NCI-H460 (cell line): Measurements from ENCODE around the gene MBNL2. TPM values are rescaled to one million over a fixed set of nuclear protein-coding genes. Genes with fewer than 3 reads are reported as not detected.

ENCODE experiments used
- DNase-seq: peaks from one replicate; pipeline ENCODE4 v3.0.0-alpha.2; 2016; ENCODE audit warnings: low read depth; ENCODE audit errors: extremely low read depth
- total RNA-seq: library from RNA; depleted of rRNA; stranded (reverse); fragments of >200 nt; shearing (Covaris generic); gene quantifications from 2 replicates; pipeline ENCODE4 v1.2.3, GENCODE V29; 2014

Gene MBNL2
- total RNA-seq, 1 experiment from 2014 or later: 48.9 TPM

DNA sequence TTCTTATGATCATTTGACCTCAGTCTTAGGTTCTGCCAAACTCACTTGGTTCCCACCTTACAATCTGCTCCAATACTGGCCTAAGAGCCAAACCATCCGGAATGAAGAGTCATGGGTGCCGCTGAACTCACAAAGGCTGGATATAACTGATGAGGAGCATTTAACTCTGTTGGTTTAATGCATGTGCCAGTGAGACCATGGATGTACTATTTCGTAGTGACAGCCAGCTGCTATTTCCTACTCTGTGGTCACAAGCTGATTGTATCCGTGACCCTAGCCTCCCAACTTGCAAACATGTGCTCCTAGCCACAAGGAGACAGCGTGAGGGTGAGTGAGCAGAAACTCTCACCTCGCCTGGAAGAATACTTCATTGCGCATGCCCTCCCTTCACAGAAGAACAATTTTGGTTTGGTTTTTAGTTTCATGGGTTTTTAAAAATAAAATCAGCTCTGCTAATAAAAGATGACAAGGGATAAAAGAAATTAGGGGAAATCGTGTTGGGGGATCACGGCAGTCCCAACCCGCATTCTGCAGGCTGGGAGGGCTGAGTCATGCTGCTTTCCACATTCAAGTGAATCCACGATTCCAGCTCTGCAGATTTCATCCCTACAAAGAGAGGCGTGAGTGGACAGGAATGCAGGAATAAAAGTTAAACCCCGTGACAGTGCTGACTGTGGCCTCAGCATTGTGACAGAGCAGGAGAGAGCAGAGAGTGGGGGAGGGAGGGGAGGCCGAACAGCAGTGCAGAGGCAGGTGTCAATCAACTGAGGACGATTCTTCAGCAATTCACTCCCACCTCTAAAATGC is 145.1 kb downstream of the MBNL2 start:
- DNase-seq: no peak

DNA sequence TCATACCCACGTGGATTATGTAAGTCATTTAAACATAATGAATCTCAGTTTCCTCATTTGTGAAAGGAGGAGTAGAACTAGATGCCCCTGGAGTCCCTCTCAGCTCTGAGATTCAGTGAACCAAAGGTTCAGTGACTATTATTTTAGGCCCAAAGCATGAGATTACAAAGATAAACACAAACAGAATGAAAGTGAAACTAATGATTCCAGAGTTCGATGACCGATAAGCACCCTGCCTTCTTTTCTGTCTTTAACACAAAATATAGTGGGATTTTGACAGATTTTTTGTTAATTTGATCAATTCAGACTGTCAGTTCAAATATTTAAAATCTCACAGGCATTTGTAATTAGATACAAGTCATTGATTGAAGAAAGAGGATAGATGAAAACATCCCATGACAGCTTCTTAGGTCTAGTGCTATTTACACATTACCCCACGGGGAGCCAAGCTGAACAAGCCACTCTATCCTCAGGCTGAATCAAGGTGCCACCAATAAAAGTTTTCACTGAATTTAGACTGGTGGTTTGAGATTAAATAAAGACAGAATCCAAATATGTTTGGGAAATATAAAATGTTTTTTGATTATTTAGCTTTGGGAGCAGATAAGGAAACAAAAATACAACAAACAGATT is 147.2 kb downstream of the MBNL2 start:
- no peak for DNase-seq

DNA sequence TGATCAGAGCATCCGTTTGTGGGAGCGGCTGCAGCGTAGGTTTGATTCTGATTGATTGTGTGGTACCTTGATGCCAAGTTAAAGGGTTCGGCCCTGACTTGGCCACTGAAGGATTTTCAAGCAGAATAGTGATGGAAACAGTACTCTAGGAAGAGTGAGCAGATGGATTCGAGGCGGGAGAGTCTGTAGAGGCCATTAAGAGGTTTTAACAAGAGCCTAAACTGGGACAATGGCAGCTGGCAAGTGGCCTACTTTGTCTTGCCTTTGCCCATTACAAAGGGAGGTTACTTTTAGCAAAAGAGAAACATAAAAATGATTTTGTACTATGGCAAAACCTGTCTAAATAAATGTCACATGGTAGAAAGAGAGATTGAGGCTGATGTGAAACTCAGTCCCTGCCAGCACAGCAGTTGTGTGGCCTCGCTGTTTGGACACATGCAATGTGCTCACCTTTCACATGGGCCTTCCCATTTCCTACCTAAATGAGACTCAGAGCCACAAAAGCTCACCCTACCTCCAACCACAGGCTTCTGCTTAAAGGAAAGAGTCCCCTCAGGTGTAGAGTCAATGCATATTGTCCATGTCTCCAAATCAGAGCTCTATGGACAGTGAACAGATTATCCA is 149.5 kb downstream of the MBNL2 start:
- no peak for DNase-seq

DNA sequence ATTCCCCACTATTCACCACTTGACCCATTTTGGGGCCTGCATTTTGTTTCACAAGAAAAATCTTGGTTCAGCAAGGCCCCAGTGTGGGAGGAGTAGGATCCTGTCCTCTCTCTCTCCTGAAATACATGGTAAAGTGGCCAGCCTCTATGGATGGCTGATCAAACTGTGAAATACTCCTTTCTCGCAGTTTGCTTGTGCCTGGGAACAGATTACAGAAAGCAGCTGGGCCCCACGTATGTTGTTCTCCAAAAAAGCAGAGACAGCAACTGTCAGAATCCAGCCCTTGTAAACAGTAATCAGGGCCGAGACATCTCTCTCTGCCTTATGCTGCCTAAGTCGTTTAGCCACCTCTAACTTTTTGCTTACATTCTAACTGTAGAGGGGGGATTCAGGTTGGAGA is 150.8 kb downstream of the MBNL2 start:
- DNase-seq: no peak

DNA sequence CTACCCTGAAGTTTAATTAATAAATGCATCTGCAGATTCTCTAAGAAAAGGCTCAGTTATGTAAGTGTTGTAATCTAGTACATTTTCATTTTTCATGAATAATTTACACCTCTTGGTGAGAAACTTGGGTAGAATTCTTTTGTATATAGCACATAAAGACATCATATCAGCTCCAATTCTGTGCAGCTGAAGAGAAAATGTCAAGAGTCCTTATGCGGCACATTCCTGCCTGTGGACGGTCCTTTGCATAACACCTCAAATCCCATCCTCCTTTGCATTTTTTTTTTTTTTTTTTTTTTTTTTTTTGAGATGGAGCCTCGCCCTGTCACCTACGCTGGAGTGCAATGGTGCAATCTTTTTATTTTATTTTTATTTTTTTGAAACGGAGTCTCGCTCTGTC is 151.7 kb downstream of the MBNL2 start:
- no peak for DNase-seq

DNA sequence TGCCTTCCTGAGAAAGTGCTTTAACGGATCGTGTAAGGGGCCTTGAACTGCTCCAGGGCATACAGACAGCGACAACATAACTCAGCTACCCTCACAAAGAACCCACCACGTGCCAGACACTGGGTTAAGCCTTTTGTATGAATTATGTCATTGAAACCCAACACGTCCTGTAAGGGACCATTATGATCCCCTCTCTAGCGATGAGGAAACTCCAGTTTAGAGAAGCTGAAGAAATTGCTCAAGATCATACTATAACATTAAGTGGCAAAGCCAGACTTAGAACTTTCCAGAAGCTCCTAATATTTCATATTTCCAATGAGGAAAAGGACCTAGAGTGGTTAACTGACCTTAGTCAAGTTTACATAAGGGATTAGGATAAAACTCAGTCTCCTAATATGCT is 154.8 kb downstream of the MBNL2 start:
- no peak for DNase-seq

DNA sequence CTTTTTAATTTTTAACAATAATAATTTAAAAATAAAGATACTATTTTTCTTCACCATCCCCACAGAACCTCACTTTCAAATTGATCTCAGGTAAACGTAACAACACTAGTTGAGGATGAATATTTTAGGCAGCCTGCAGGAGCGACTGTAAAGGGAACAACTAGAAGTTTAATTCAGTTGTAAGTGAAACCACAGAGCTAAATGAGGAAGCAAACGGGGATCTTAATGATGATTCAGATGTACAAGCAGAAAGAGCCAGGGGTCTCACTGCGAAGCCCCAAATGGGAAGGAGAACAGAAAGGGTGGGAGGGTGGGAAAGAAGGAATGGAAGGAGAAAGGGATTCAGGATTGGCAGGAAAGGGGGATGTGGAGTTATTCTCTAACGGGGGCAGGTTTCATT is 157.3 kb downstream of the MBNL2 start:
- DNase-seq: no peak

DNA sequence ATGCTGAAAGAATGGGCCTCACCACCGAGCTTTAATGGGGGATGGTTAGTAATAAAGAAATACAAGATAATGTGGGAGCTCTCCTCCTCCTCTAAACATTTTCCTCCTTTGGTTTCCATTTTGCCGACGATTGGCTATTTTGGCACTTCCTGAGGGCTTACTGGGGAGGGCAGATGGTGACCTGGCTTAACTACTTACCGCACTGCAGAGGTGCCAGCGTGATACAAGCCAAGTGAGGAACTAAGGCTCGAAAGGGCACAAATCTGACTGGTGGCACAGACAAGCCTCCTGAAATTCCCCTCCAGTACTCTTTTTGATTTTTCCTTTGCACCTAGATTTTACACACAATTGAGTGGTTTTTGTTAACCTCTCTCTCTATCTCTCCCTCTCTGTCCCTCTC is 158.6 kb downstream of the MBNL2 start:
- DNase-seq: no peak

DNA sequence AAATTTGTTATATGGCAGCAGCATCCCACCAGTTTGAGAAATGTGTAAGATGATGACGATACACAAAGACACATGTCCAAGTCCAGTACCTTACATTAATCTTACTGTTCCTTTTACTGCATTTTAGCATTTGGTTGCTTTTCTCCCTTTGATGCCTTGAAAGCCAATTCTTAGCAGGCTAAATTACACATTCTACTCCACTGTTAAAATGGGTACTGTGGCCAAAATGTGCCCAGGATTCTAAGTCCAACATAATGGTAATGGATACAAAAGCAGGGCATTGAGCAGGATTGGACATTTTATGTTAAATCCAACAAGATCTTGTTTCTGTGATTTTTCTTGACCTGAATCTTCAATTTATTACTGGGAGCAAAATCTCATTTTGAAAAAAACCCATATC is 159.1 kb downstream of the MBNL2 start:
- DNase-seq: no peak

DNA sequence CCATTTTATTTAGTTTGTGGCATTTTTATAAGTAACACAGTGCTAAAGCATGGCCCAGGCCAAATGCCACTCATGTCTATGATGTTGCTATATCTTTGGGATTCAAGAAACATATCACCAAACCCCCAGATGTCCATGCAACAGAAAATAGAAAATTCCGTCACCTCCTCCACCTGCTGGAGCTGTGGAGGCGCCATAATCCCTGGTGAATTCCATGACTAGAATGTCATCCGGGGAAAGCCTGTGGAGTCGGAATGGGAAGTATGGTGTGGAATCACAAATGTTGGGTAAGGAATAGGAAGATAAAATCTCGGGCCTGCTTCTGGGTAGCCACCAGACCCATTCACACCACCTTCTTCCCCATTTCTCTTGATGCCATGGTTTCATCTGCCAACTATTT is 160.1 kb downstream of the MBNL2 start:
- DNase-seq: no peak

DNA sequence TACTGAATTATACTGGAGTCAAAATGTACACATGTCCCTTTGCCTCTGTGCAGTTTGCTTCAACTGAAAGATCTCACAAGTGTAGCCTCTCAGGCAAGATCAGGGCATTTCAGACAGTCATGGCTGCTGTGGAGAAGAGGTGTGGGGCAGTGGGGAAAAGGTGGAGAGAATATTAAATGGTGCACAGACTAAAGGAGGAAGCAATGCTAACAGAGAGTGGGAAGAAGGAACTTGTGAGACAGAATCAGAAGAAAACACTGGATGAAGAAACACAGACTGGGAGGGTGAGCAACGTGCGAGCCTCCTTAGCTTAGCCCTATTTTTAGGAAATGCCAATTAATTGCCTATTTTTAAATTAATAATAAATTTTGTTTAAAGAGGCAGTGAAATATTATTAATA is 162.2 kb downstream of the MBNL2 start:
- no peak for DNase-seq

DNA sequence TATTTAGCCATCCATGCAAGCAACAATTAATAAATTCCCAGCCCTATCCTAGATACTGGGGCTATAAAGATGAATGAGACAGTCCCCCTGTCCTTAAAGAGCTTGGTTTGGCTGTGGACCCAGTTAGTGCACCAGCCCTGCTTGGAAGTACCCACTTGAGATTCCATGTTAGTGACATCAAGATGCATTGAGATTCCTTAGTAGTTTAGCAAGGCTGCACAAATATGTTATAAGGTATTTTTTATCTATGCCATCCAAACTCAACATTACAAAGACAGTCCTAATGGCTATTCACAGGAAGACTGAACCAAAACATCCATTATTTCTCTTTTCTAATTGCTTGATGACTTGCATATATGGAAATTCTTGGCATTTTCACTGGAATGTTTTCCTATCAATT is 163.0 kb downstream of the MBNL2 start:
- DNase-seq: no peak

DNA sequence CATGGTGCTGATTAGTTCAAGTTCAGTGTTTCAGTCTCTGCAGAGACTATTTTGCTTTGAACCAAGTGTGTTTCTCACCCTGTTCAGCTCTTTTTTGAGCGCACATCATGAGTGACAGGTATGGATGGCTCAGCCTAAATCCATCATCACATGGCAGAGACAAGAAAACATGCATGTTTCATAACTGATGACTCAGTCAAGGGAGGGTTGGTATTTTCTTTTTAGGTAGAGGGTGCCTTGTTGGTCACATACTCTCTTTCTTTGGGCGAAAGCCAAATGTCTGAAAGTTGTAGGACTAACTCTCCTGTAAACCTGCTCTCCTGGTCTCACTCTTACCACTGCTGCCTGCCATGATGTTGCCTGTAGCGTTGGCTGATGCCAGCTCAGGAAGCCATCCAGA is 163.7 kb downstream of the MBNL2 start:
- no peak for DNase-seq

DNA sequence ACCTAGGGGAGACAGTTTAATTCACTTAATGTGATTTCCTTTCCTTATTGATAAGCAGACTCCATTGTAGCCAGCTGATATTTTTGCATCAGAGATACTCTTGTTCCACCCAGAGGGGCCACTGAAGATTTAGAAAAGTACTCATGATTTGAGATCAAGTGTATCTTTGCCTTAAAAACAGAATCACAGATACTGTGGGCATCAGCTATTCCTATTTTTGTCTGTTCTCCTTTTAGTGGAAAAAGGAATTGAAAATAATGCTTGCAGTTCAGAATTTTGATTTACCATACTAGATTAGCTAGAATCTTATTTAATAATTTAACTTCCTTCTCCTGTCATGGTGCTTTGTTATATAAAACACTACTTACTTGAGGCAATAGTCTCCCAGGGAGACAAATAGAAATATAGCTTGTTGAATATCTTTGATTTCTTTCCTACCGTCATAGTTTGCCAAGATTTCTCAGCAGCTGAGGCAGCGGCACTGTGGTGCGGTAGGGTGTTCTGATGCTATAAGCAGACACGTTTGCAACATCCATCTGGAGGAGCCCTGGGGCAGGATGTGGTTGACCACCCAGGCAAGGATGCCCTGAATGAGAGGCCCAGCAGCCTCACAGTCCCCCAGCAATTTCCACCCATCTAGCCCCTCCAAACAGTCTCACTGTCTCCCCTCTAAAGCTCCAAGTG is 164.8 kb downstream of the MBNL2 start:
- no peak for DNase-seq

DNA sequence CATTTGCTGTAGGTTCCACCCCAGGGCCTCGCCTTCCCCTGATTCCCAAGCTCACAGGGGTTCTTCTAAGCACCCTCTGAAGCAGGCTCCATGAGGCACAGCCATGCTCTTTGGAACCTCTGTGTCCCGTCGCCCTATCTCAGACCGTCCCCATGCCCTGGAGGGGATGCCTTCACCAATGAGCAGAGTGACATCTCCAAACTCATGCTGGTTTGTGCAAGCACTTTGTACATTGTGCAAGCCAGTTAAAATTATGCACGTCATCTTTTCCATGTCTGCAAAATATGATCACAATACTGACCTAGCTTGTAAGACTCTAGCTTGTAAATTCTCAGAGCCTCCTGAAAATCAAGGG is 165.3 kb downstream of the MBNL2 start:
- no peak for DNase-seq

DNA sequence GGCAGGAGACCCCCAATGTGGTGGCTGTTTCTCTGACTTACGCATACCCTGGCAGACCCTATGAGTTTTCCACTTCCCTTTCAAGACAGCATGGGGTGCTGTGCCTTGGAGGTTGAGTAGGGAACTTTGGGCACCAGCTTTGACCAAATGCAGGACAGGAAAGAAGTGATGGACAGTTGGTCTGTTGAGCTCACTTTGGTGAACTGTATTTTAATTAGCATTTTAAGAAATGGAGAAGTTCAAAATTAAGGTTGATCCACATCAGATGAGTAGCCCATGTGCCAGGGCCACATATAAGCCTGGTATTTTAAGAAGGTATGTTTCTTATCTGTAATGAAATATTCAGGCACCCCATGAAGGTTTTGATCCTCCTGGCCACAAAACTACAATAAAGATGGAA is 165.8 kb downstream of the MBNL2 start:
- DNase-seq: no peak

DNA sequence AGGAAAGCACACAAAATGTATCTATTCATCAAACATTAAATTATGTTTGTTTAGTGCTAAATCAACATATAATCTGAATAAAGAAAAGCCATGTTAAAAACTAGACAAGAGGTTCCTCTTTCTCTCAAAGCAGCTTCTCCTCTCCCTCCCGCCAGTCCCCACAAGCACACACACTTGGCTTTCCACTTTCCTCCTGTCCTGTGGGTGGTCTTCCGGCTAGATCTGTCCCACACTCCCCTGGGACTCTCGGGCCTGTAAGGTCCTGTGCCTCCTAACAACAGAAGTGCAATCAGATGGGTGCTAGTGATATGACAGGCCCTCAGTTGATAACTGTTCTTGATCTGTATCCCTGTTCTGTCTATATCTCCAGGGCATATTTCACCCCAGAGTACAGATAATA is 166.2 kb downstream of the MBNL2 start:
- DNase-seq: no peak

DNA sequence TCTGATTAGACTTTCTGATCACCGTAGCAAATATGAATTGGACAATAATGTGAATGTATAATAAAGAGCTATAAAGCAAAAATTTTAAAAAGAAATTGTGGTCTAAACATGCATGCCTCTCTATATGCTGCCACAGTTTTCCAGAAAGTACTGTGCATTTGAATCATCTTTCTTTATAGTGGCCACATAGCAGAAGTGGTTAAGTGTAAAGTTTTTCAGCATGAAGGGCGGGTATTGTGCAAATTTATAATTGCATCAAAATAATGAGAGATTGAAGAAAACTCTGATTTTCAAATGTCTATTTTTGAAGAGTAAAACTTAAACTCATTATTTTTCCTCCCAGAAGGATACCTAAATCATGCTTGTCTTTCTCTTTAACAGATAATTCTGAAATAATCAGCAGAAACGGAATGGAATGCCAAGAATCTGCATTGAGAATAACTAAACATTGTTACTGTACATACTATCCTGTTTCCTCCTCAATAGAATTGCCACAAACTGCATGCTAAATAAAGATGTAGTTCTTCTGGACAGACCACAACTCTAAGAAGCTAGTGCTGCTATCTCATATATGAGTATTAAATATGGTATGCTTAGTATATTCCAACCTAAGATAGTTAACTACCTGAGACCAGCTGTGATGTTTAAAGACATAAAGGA is 168.9 kb downstream of the MBNL2 start:
- DNase-seq: no peak

DNA sequence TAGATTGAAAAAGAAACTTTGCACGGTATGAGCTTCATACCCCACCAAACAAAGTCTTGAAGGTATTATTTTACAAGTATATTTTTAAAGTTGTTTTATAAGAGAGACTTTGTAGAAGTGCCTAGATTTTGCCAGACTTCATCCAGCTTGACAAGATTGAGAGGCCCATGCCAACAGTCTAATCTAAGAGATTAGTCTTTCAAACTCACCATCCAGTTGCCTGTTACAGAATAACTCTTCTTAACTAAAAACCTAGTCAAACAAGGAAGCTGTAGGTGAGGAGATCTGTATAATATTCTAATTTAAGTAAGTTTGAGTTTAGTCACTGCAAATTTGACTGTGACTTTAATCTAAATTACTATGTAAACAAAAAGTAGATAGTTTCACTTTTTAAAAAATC is 169.9 kb downstream of the MBNL2 start:
- DNase-seq: no peak

DNA sequence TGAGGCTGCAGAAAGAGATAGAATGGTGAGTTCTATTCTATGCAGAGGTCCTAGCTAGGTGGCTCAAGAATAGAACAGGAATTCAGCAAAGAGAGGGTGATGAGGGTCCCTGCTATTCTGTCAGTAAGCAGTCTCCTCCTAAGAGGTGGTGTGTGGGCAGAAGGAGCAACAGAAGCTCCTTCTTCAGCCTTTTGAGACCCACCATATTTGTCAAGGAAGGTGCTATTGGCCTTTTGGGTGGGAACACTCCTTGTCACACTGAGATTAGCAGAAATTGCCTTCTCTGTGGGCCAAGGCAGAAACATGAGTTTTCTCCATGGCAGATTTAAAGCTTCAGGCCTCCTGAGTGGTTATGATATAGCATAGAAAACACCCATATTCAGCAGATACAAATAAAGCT is 172.4 kb downstream of the MBNL2 start:
- no peak for DNase-seq
